HPDE6-E6E7 (cell line): ENCODE data around the gene HMGN2.
"Not testable (repeated sequence)": the region's sequence is repeated elsewhere in the genome, so short reads cannot be mapped to it uniquely, and the experiment has no call there.

Source experiments
- DNase-seq: peaks from one replicate; pipeline ENCODE4 v3.0.0; 2011; ENCODE audit warnings: missing footprints; ENCODE audit errors: extremely low spot score

HMGN2 gene

DNA sequence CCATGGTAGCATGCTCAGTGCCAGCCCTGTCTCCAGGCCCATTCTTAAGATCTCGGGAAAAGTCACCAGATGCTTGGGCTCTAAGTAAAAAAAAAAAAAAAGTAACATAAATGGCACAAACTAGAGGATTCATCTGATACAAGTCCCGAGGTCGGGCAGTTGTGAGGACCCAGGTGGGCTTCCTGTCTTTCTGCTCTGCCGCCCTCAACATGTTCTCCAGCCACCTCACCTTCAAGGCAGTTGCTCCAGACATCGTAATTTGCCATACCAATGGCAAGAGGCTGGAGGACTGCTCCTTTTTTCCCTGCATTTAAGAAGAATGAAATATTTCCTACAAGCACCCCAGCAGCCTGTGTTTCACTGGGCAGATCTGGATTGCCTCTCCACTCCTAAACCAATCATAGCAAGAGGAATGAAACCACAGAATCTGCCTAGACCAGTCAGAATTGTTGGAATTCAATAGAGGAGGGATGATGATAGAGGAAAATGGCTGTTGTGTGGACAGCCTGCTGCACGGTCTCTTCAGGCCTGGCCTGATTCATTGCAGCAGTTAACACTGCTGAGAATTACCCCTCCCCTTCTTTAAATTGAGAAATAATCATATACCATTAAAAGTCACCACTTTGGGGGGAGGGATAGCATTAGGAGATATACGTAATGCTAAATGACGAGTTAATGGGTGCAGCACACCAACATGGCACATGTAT, 5.4 kb downstream of the HMGN2 start:
- no peak for DNase-seq

DNA sequence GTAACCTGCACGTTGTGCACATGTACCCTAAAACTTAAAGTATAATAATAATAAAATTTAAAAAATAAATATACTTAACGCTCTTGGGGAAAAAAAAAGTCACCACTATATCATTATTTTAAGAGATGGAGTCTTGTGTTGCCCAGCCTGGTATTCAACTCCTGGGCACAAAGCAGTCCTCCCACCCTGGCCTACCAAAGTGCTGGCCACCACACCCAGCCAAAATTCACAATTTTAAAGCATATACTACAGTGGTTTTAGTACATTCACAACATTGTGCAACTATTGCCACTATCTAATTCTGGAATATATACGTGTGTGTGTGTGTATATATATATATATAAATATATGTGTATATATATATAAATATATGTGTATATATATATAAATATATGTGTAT, 5.9 kb downstream of the HMGN2 start:
- no peak for DNase-seq

DNA sequence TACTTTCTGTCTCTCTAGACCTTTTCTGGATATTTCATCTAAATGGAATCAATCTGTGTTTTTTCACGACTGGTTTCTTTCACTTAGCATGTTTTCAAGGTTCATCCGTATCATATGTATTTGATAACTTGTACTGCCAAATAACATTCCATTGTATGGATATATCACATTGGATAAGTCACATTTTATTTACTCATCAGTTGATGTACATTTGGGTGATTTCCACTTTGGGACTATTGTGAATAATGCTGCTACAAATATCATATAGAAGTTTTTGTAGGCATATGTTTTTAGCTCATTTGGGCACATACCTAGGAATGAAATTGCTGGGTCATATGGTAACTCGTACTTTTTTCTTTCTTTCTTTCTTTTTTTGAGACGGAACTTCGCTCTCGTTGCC, 6.7 kb downstream of the HMGN2 start:
- no peak for DNase-seq

DNA sequence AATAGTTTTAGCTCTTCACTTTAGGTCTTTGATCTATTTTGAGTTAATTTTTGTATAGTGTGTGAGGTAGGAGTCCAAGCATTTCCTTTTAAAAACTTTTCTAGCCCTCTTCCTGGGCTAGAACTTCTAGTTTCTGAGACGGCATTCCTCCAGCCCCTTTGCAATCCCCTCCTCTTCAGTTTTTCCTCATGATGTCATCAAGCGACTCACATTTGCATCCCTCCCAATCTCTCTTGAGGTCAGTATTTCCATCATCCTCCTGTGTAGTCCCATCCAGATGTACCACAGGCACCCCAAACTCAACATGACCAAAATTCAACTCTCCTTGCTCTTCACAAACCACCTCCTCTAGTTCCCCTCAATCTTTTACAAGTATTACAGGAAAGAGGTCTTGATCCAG, 10.7 kb downstream of the HMGN2 start:
- no peak for DNase-seq

DNA sequence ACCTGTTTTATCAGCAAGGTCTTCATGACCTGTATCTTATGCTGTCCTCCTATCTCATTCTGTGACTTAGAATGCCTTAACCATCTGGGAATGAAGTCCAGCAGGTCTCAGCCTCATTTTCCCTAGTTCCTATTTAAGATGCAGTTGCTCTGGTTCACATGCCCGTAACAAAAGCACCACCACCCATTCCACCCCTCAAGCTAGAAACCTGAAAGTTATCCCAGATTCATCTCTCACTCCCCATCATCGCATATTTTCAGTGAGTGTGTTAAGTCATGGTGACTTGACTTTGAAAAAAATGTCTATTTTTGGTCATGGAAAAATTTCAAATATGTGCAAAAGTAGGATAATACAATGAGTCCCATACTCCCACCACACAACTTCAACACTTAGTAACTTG, 11.7 kb downstream of the HMGN2 start:
- DNase-seq, result no peak

DNA sequence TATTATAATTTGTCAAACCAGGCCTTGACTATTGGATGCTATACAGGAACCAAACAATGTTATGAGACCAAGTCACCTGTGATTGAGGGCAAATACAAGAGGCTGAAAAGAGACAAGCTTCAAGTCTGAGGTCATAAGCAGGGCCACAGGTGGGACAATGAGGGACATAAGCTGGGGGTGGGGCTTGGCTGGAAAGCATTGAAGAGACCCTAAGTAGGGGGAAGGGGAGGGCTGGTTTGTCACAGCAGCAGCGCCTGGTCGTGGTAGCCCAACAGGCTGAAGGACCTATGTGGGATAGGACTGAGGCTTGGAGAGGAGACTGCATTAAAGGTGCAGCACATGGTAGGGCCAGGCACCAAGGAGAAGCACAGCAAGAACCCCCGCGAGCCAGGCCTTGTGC, 17.9 kb downstream of the HMGN2 start:
- DNase-seq, result no peak

DNA sequence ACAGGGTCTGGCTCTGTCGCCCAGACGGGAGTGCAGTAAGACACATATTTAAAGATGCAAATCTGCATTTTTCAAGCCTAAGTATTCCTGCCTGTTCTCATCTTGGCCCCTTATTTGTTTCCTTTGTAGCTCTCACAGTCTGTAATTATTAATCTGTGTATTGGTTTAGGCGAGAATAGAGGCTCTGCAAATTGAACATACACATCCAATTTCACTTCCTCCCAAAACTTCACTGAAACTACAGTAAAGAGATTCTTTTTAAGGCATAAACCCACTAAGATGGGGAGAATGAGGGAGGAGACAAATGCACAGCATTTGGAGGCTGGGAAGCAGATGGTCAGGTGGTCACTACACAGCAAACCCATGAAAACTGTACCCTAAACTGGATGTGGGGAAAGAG, 21.0 kb downstream of the HMGN2 start:
- DNase-seq, result no peak

DNA sequence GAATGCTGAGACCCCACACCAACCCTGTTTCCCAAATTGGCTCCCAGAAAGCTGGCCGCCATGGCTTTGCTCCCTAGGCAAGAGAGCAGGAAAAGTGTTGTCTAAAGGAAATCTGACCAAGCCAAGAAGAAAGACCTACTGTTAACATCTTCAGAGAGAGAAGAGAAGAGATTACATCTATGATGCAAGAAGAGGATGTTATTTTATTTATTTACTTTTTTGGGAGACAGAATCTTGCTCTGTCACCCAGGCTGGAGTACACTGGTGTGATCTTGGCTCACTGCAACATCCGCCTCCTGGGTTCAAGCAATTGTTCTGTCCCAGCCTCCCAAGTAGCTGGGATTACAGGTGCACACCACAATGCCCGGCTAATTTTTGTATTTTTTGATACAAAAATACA, 21.7 kb downstream of the HMGN2 start:
- DNase-seq, result no peak

DNA sequence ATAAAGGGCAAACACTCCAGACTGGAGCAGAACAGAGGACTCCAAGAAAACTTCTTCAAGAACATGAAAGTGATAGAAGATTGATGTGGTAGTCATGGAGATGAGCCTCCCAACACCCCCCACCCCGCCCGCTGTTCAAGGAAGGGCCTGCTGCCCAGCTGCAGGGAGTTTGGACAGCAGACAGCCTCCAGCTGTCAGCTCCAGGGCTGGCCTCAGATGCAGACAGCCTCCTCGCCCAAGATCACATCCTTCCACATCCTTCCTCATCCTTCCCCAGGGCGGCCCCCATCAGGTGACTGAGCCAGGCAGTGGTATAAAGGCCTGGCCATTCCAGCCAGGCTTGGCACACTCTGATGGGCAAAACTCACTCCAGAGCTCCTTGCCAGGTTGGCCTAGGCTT, 24.6 kb downstream of the HMGN2 start:
- no peak for DNase-seq

DNA sequence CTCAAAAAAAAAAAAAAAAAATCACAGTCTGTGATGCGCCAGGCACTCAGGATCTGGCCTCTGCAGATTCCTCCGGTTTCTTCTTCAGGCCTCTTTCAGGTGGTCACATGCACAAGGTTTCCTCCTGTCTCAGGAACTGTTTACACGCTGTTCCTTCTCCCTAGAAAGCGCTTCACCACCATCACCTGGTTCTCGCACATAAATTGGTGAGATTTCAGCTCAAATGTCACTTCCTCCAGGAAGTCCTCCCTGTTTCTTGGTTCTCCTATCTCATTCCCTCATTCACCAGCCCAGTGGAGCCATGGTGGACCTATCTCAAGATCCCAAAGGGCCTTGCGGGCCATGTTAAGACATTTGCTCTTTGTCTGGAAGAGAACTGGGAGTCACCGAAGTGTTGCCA, 26.7 kb downstream of the HMGN2 start:
- no peak for DNase-seq

DNA sequence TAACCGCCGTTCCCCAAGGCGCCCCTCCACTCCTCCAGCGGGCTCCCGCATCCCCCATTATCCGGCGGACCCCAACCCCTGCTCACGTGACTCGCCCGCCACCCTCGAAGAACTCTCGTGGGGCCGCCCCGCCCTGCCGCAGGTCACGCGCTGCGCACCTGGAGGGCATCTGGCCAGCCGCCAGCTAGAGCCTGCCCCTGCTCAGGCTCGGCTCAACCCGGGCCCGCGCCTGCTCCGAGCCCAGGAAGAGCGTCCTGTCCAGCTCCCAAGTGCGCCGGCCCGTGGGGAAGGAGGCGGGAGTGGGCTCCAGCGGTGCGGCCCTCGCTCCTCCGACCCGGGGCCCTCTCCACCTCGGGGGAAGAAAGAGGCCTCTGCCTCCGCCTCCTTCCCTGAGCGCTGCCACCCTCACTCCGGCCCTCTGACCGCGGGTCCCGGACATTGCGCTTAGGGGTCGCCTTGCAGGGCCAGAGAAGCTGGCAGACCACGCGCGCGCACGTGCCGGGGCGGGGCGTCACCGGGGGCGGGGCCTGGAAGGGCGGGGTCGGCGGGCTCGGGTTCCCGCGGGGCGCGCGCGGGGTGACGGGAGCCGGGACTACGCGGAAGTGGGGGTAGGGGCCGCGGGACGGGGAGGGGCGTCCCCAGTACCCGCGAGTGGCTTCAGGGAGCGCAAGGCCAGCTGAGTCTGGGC, 28.4 kb downstream of the HMGN2 start:
- peak; percentile 67 for DNase-seq

DNA sequence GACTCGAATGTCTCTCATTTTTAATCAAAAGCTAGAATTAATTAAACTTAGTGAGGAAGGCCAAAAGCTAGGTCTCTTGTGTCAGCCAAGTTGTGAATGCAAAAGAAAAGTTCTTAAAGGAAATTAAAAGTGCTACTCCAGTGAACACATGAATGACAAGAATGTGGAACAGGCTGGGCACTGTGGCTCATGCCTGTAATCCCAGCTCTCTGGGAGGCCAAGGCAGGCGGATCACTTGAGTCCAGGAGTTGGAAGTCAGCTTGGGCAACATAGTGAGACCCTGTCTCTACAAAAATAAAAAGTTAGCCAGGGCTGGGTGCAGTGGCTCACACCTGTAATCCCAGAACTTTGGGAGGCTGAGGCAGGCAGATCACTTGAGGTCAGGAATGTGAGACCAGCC, 38.5 kb downstream of the HMGN2 start:
- not testable (repeated sequence) for DNase-seq

DNA sequence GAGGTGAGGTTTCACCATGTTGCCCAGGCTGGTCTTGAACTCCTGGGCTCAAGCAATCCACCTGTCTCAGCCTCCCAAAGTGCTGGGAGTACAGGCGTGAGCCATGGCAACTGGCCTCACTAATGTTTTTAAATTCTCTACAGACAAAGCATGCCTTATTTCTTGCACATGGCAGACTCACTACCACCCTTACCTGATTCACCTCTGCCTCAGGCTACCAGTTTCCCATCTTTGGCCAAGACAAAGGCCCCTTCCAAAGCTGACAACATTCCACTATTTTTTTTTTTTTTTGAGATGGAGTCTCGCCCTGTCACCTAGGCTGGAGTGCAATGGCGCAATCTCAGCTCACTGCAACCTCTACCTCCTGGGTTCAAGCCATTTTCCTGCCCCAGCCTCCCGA, 43.6 kb downstream of the HMGN2 start:
- DNase-seq, result not testable (repeated sequence)

DNA sequence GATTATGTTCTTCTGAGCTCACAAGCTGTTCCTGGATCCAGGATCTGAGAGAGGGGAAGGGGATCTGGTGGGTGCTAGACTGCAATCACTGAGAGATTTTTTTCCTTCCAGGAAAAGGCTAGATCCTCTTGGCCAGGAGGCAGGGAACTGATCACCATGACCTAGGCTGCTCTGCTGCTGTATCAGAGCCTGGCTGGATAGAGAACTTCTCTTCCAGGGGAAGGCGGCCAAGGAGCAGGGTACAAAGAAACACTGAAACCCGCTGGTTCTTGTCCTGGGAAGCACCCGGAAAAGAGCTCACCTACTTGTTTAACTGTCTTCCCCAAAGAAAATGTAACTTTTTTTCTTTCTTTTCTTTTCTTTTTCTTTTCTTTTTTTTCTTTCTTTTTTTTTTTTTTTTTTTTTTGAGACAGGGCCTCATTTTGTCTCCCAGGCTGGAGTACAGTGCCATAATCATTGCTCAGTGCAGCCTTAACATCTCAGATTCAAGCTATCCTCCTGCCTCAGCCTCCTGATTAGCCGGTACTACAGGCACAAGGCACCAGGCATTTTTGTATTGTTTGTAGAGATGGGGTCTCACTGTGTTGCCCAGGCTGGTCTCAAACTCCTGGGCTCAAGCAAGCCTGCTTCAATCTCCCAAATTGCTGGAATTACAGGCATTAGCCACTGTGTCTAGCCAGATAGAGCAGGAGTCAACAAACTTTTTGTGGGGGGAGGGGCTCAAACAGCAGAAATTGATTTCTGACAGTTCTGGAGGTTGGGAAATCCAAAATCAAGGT, 44.9 kb downstream of the HMGN2 start:
- no peak for DNase-seq

DNA sequence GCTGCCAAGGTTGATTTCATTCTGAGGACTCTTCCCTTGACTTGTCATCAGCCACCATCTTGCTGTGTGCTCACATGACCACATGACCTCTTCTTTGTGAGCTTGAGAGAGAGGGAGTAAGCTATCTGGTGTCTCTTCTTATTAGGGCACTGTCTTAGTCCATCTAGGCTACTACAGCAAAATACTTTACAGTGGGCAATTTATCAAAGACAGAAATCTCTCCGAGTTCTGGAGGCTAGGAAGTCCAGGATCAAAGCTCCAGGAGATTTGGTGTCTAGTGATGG, 45.5 kb downstream of the HMGN2 start:
- no peak for DNase-seq

DNA sequence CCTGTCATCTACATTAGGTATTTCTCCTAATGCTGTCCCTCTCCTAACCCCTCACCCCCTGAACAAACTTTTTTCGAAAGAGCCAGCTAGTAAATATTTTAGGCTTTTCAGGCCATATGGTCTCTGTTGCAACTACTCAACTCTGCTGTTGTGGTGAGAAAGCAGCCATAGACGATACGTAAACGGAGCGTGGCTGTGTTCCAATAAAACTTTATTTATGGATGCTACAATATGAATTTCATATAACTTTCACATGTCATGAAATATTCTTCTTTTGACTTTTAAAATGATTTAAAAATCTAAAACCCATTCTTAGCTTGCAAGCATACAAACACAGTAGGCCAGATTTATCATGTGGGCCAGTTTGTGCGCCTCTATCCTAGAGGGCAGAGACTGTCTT, 46.1 kb downstream of the HMGN2 start:
- DNase-seq, result no peak

DNA sequence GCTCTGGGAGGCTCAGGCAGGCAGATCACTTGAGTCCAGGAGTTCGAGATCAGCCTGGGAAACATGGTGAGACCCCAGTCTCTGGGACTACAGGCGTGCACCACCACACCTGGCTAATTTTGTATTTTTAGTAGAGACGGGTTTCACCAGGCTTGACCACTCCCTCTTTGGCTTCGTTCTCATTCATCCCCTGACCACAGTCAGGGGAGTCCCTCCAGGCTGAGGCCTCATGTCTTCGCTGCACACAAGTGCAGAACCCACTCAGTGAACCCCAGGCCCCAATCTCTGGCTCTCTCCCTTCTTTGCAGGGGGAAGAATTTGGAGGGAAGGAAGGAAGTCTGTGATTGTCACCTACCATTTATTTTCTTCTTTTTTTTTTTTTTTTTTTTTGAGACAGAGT, 48.1 kb downstream of the HMGN2 start:
- DNase-seq, result no peak

DNA sequence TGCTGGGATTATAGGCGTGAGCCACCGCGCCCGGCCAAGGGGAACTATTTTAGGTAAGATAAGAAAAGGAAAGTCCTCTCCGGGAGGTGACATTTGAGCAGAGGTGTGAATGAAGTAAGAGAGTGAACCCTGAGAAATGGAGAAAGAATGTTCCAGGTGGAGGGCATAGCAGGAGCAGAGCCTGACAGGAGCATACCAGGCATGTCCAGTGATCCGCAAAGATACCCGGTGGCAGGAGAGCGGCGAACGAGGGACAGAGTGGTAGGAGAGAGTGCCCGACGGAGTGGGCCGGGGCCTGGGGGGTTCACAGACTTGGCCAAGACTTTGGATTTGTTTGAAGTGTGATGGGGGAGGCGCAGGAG, 49.4 kb downstream of the HMGN2 start:
- no peak for DNase-seq

DNA sequence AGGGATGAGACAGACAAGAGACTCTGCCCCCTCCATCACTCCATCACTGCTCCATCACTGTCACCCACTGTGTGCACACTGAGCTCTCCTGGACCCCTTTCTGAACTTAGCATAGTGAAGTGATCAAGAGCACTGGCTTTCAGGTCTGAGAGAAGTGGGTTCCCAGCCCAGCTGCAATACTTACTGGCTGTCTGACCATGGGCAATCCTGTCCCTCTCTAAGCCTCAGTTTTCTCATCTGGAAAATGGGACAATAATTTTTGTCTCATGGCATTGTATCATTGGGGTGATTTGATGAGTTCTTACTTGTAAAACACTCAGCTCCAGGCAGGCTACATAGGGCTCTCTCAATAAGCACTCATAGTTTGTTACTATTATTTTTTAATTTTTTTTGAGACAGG, 49.8 kb downstream of the HMGN2 start:
- DNase-seq, result no peak

DNA sequence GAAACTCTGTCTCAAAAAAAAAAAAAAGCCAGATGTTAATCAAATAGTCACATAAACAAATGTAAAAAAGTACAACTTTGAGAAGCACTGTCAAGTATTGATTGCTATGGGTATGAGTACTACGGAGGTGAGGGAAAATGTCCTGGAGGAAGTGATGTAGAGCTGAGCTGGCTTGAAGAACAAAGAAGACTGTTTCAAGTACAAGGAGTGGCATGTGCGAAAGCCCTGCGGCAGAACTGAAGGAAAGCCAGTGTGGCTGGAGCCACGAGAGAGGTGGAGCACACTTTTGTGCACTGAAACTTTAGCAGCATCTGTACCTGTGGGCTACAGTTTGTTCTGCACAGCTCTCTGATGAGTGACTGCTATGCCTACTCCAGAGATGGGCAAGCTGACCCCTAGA, 51.9 kb downstream of the HMGN2 start:
- DNase-seq, result peak; percentile 86
